HEK293 (cell line): ENCODE data around the gene SNRPA1.

Experiments used
- CTCF ChIA-PET: fragments of 350-600 bp; formaldehyde crosslinking; extraction: SDS; loops from one replicate; lab custom pipeline; 2021; ENCODE audit warnings: antibody characterized with exemption; lab: Yijun Ruan, JAX
- POLR2A ChIA-PET: fragments of 300-600 bp; formaldehyde crosslinking; extraction: SDS; loops from one replicate; lab custom pipeline; 2020; ENCODE audit warnings: antibody characterized with exemption, inconsistent platforms; lab: Yijun Ruan, JAX
- H3K27ac ChIP-seq: fragments of 200-500 bp; sonication (Bioruptor generic); 2 replicates; pipeline ENCODE4 v1.5.1; 2014; ENCODE audit warnings: low read depth, low read length, control low read depth, inconsistent platforms; ENCODE audit errors: extremely low read depth
- H3K36me3 ChIP-seq, 2 experiments: fragments of 200-500 bp in 1 of 2; sonication (Bioruptor generic) in 1 of 2; 1 replicate in 1 of 2; 2 replicates in 1 of 2; pipeline ENCODE4 v1.5.1; 2014 to 2017; ENCODE audit warnings: inconsistent platforms in 2 of 2, low read length in 2 of 2; ENCODE audit not compliant: control insufficient read depth in 2 of 2, insufficient read depth in 1 of 2
- H3K4me1 ChIP-seq: fragments of 200-500 bp; sonication (Bioruptor generic); 2 replicates; pipeline ENCODE4 v1.5.1; 2014; ENCODE audit warnings: mild to moderate bottlenecking, low read length, inconsistent platforms; ENCODE audit not compliant: control insufficient read depth, insufficient read depth
- H3K4me3 ChIP-seq: 2 replicates; pipeline ENCODE4 v1.5.1; 2011; ENCODE audit warnings: low read depth, mild to moderate bottlenecking, control low read depth, low read length, moderate library complexity
- H3K9me3 ChIP-seq: fragments of 200-500 bp; sonication (Bioruptor generic); 2 replicates; pipeline ENCODE4 v1.5.1; 2014; ENCODE audit warnings: low read depth, low read length, inconsistent platforms; ENCODE audit not compliant: control insufficient read depth, insufficient read depth
- FEZF1 ChIP-seq: fragments of 450-650 bp; formaldehyde crosslinking; IDR thresholded peaks from 2 replicates; pipeline ENCODE4 v1.5.1; 2016; ENCODE audit warnings: missing biosample characterization, missing genetic modification characterization
- GFI1B ChIP-seq: fragments of 450-650 bp; formaldehyde crosslinking; IDR thresholded peaks from 2 replicates; pipeline ENCODE4 v1.5.1; 2016; ENCODE audit warnings: missing biosample characterization, missing genetic modification characterization
- SP2 ChIP-seq: fragments of 450-650 bp; formaldehyde crosslinking; IDR thresholded peaks from 2 replicates; pipeline ENCODE4 v1.5.1; 2016; ENCODE audit warnings: missing biosample characterization, missing genetic modification characterization
- ZNF133 ChIP-seq: fragments of 450-650 bp; formaldehyde crosslinking; IDR thresholded peaks from 2 replicates; pipeline ENCODE4 v1.5.1; 2016; ENCODE audit warnings: missing biosample characterization, missing genetic modification characterization
- ZNF157 ChIP-seq: fragments of 450-650 bp; formaldehyde crosslinking; IDR thresholded peaks from 2 replicates; pipeline ENCODE4 v1.5.1; 2016; ENCODE audit warnings: missing biosample characterization, missing genetic modification characterization
- ZNF354C ChIP-seq: fragments of 450-650 bp; formaldehyde crosslinking; IDR thresholded peaks from 2 replicates; pipeline ENCODE4 v1.5.1; 2016; ENCODE audit warnings: missing biosample characterization, missing genetic modification characterization, low read depth, borderline replicate concordance
- ZNF610 ChIP-seq: fragments of 450-650 bp; formaldehyde crosslinking; IDR thresholded peaks from 2 replicates; pipeline ENCODE4 v1.5.1; 2016; ENCODE audit warnings: missing biosample characterization, missing genetic modification characterization, borderline replicate concordance
- ZNF621 ChIP-seq: fragments of 450-650 bp; formaldehyde crosslinking; IDR thresholded peaks from 2 replicates; pipeline ENCODE4 v1.5.1; 2017; ENCODE audit warnings: missing biosample characterization, missing genetic modification characterization
- ZNF654 ChIP-seq: fragments of 450-650 bp; formaldehyde crosslinking; IDR thresholded peaks from 2 replicates; pipeline ENCODE4 v1.5.1; 2016; ENCODE audit warnings: low read depth, missing biosample characterization, missing genetic modification characterization
- ZNF777 ChIP-seq: fragments of 450-650 bp; formaldehyde crosslinking; IDR thresholded peaks from 2 replicates; pipeline ENCODE4 v1.5.1; 2017; ENCODE audit warnings: missing biosample characterization, missing genetic modification characterization, borderline replicate concordance
- TF ChIP-seq, protein P1 (sequence below): fragments of 450-650 bp; formaldehyde crosslinking; IDR thresholded peaks from 2 replicates; pipeline ENCODE4 v1.5.1; 2017; ENCODE audit warnings: missing biosample characterization, missing genetic modification characterization
- TF ChIP-seq, protein P2 (sequence below): fragments of 450-650 bp; formaldehyde crosslinking; IDR thresholded peaks from 2 replicates; pipeline ENCODE4 v1.5.1; 2016; ENCODE audit warnings: missing biosample characterization, missing genetic modification characterization
- TF ChIP-seq, protein P3 (sequence below): fragments of 450-650 bp; formaldehyde crosslinking; conservative IDR thresholded peaks from 2 replicates; pipeline ENCODE4 v1.5.1; 2016; ENCODE audit warnings: low read depth, missing biosample characterization, missing genetic modification characterization
- TF ChIP-seq, protein P4 (sequence below): fragments of 450-650 bp; formaldehyde crosslinking; IDR thresholded peaks from 2 replicates; pipeline ENCODE4 v1.5.1; 2016; ENCODE audit warnings: missing biosample characterization, missing genetic modification characterization
- TF ChIP-seq, protein P5 (sequence below): fragments of 450-650 bp; formaldehyde crosslinking; IDR thresholded peaks from 2 replicates; pipeline ENCODE4 v1.5.1; 2016; ENCODE audit warnings: missing biosample characterization, missing genetic modification characterization

The SNRPA1 gene

DNA sequence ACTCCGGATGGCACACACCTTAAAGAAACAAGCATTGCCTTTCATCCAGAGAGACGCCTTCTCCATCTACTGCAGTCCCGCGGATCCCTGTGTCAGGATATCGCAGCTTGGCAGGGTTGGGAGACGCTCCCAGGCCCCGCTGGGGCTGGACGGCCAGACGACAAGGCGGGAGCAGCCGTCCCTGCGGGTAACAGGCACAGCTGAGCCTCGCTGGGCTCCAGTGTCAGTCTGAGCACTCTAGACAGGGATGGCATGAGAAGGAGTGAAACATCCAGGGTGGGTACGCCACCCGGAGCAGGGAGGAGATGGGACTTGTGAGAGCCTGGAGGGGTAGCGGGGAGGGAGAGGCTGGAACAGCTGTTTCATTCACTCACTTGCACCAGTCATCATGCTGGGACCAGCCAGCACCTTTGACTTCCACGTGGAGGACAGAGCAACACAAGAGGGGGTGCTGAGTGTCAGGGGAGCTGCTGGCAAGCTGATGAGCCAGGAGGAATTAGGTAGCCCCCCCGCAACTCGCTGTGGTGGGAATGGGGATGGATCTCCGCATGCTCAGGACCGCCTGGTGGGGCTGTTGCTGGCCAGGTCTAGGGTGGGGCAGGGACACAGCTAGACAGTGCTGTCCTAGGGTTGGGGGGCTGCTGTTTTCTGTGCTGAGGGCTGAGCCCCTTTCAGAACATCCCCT lies 31.6 kb upstream of the SNRPA1 start:
- ChIA-PET POLR2A (no interaction called here), CTCF (interaction anchor here (0.6 to 1.2 kb wide), 2 partner anchors 10 to 27 kb away, joined by 3 read pairs; no protein-coding TSS in a partner anchor)
- TF ChIP-seq ZNF621 (tag by site-specific recombination) (no peak), ZNF654 (tag by site-specific recombination) (no peak), SP2 (no peak), GFI1B (tag by site-specific recombination) (no peak), ZNF354C (tag by site-specific recombination) (no peak), FEZF1 (tag by site-specific recombination) (no peak), ZNF777 (no peak), ZNF133 (tag by site-specific recombination) (no peak)
- TF ChIP-seq, protein P1, sequence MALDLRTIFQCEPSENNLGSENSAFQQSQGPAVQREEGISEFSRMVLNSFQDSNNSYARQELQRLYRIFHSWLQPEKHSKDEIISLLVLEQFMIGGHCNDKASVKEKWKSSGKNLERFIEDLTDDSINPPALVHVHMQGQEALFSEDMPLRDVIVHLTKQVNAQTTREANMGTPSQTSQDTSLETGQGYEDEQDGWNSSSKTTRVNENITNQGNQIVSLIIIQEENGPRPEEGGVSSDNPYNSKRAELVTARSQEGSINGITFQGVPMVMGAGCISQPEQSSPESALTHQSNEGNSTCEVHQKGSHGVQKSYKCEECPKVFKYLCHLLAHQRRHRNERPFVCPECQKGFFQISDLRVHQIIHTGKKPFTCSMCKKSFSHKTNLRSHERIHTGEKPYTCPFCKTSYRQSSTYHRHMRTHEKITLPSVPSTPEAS (tag by site-specific recombination), result no peak
- TF ChIP-seq, protein P2, sequence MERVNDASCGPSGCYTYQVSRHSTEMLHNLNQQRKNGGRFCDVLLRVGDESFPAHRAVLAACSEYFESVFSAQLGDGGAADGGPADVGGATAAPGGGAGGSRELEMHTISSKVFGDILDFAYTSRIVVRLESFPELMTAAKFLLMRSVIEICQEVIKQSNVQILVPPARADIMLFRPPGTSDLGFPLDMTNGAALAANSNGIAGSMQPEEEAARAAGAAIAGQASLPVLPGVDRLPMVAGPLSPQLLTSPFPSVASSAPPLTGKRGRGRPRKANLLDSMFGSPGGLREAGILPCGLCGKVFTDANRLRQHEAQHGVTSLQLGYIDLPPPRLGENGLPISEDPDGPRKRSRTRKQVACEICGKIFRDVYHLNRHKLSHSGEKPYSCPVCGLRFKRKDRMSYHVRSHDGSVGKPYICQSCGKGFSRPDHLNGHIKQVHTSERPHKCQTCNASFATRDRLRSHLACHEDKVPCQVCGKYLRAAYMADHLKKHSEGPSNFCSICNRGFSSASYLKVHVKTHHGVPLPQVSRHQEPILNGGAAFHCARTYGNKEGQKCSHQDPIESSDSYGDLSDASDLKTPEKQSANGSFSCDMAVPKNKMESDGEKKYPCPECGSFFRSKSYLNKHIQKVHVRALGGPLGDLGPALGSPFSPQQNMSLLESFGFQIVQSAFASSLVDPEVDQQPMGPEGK, result no peak
- TF ChIP-seq, protein P3, sequence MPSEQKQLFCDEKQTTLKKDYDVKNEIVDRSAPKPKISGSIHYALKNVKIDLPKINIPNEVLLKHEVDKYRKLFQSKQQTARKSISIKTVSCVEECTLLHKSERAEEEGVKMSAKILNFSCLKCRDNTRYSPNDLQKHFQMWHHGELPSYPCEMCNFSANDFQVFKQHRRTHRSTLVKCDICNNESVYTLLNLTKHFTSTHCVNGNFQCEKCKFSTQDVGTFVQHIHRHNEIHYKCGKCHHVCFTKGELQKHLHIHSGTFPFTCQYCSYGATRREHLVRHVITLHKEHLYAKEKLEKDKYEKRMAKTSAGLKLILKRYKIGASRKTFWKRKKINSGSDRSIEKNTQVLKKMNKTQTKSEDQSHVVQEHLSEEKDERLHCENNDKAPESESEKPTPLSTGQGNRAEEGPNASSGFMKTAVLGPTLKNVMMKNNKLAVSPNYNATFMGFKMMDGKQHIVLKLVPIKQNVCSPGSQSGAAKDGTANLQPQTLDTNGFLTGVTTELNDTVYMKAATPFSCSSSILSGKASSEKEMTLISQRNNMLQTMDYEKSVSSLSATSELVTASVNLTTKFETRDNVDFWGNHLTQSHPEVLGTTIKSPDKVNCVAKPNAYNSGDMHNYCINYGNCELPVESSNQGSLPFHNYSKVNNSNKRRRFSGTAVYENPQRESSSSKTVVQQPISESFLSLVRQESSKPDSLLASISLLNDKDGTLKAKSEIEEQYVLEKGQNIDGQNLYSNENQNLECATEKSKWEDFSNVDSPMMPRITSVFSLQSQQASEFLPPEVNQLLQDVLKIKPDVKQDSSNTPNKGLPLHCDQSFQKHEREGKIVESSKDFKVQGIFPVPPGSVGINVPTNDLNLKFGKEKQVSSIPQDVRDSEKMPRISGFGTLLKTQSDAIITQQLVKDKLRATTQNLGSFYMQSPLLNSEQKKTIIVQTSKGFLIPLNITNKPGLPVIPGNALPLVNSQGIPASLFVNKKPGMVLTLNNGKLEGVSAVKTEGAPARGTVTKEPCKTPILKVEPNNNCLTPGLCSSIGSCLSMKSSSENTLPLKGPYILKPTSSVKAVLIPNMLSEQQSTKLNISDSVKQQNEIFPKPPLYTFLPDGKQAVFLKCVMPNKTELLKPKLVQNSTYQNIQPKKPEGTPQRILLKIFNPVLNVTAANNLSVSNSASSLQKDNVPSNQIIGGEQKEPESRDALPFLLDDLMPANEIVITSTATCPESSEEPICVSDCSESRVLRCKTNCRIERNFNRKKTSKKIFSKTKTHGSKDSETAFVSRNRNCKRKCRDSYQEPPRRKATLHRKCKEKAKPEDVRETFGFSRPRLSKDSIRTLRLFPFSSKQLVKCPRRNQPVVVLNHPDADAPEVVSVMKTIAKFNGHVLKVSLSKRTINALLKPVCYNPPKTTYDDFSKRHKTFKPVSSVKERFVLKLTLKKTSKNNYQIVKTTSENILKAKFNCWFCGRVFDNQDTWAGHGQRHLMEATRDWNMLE, result no peak
- TF ChIP-seq, protein P4, sequence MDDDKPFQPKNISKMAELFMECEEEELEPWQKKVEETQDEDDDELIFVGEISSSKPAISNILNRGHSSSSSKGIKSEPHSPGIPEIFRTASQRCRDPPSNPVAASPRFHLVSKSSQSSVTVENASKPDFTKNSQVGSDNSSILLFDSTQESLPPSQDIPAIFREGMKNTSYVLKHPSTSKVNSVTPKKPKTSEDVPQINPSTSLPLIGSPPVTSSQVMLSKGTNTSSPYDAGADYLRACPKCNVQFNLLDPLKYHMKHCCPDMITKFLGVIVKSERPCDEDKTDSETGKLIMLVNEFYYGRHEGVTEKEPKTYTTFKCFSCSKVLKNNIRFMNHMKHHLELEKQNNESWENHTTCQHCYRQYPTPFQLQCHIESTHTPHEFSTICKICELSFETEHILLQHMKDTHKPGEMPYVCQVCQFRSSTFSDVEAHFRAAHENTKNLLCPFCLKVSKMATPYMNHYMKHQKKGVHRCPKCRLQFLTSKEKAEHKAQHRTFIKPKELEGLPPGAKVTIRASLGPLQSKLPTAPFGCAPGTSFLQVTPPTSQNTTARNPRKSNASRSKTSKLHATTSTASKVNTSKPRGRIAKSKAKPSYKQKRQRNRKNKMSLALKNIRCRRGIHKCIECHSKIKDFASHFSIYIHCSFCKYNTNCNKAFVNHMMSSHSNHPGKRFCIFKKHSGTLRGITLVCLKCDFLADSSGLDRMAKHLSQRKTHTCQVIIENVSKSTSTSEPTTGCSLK (tag by site-specific recombination), result no peak
- TF ChIP-seq, protein P5, sequence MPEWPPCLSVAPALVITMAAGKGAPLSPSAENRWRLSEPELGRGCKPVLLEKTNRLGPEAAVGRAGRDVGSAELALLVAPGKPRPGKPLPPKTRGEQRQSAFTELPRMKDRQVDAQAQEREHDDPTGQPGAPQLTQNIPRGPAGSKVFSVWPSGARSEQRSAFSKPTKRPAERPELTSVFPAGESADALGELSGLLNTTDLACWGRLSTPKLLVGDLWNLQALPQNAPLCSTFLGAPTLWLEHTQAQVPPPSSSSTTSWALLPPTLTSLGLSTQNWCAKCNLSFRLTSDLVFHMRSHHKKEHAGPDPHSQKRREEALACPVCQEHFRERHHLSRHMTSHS, result no peak
- Histone ChIP-seq H3K9me3 (no peaks in the 10 kb centered on the region), H3K27ac (no peak overlapping the region), H3K36me3 (peaks cover 0 to 77% of the 10 kb centered on the region in 2 experiments; a peak in 1 of 3 replicates), H3K4me1 (no peaks in the 10 kb centered on the region), H3K4me3 (no peak overlapping the region)

DNA sequence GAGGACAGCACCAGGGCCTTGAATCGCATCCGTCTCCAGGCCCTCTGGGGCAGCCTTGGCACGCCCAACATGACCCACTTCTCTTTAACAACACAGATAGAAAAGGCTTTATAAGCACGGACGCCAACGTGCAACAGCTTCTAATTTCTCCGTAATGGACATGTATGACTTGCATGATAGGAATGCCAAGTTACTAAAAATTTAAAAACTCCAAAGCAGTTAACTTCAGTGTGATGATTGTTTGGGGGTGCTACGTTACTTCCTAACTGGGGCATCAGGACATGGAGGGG lies 30.9 kb upstream of the SNRPA1 start:
- TF ChIP-seq ZNF610 (tag by site-specific recombination) (no peak), ZNF157 (no peak)
- TF ChIP-seq, all 188 proteins: peak for 0
- H3K9me3 ChIP-seq, result no peaks in the 10 kb centered on the region
- no peak overlapping the region for H3K27ac ChIP-seq
- POLR2A ChIA-PET, result no interaction called here
- no peaks in the 10 kb centered on the region for H3K4me1 ChIP-seq
- no peak overlapping the region for H3K4me3 ChIP-seq
- CTCF ChIA-PET, result no interaction called here
- H3K36me3 ChIP-seq, result peaks cover 0 to 79% of the 10 kb centered on the region in 2 experiments; a peak in 1 of 3 replicates
